ENCODE results near the gene GRK3. TPM values are rescaled to one million over a fixed set of nuclear protein-coding genes. Genes with fewer than 3 reads are reported as not detected.
"Not testable (repeated sequence)": the region's sequence is repeated elsewhere in the genome, so short reads cannot be mapped to it uniquely, and the experiment has no call there.

GRK3 gene
- total RNA-seq, 1 donor from 2014 or later = 34.3 TPM

DNA sequence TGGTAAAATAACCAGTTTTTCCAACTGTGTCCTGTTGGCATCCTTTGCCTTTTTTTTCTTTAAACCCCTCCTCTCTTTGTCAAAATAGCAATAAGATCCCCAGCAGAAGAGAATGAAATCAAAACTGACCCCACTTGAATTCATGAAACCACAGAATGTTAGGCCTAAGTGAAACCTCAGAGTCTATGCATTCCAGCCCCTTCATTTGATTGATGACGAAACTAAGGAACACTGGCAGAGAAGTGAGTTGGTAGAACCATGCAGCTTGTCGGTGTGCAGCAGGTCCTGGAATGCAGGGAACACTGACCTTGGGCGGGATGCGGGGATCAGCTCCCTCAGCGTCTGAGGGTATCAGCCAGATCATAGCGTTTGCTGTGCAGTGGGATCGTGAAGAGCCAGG lies 57.5 kb downstream of the GRK3 start:
- intact Hi-C loops (cut with DNase I) = no loop called here
- no peaks in the 10 kb centered on the region for H3K27me3 ChIP-seq (ENCODE audit: low read depth)
- peaks cover 3% of the 10 kb centered on the region for H3K4me1 ChIP-seq
- H3K4me3 ChIP-seq = no peak overlapping the region
- DNase-seq (no peak), ATAC-seq (no peak)
- H3K9me3 ChIP-seq = no peaks in the 10 kb centered on the region
- TF ChIP-seq, protein P1, sequence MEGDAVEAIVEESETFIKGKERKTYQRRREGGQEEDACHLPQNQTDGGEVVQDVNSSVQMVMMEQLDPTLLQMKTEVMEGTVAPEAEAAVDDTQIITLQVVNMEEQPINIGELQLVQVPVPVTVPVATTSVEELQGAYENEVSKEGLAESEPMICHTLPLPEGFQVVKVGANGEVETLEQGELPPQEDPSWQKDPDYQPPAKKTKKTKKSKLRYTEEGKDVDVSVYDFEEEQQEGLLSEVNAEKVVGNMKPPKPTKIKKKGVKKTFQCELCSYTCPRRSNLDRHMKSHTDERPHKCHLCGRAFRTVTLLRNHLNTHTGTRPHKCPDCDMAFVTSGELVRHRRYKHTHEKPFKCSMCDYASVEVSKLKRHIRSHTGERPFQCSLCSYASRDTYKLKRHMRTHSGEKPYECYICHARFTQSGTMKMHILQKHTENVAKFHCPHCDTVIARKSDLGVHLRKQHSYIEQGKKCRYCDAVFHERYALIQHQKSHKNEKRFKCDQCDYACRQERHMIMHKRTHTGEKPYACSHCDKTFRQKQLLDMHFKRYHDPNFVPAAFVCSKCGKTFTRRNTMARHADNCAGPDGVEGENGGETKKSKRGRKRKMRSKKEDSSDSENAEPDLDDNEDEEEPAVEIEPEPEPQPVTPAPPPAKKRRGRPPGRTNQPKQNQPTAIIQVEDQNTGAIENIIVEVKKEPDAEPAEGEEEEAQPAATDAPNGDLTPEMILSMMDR (IDR thresholded peaks at IDR 0.05) = no peak
- no peaks in the 10 kb centered on the region for H3K36me3 ChIP-seq
- no peak overlapping the region for H3K27ac ChIP-seq

DNA sequence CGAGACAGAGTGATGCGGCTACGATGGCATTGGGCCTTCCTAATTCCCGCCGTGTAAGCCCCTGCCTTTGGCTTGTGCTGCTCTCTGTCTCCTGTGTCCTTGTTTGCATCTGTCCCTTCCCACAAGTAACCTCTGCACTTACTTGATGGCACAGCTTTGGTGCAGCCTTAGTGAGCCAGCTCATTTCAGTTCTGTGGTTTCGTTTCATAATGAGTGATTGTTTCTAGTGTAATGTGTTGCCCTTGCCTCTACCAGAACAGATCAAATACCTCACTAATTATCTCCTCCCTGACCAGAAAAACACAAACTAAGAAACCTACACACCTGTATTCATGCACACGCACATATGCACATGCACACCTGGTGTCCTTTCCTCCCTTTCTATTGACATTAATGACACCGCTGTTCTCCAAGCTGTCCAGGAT lies 58.8 kb downstream of the GRK3 start:
- TF ChIP-seq, protein P1 (IDR thresholded peaks at IDR 0.05) = no peak
- no peak overlapping the region for H3K27ac ChIP-seq
- H3K27me3 ChIP-seq (ENCODE audit: low read depth) = no peaks in the 10 kb centered on the region
- DNase-seq (no peak), ATAC-seq (no peak)
- H3K4me1 ChIP-seq = peaks cover 16% of the 10 kb centered on the region
- intact Hi-C loops (cut with DNase I) = no loop called here
- H3K4me3 ChIP-seq = no peak overlapping the region
- H3K36me3 ChIP-seq = no peaks in the 10 kb centered on the region
- no peaks in the 10 kb centered on the region for H3K9me3 ChIP-seq

DNA sequence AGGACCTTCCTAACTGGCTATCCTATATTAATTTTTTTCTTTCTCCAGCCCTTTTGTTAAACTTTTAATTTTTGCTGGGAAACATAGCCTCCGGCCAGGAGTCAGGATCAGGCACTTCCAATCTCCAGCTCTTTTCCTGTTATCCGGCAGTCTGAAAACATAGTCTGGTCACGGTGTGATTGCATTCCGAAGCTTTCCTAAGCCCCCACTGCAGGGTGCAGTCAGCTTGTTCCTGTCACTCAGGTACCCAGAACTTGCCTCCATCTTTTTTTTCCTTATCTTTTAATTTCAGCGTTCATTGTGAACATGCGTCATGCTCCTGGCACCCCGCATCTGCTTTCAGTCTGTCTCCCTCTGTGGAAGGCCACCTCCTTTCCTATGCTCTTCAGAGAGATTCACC lies 59.4 kb downstream of the GRK3 start:
- intact Hi-C loops (cut with DNase I) = no loop called here
- no peak for ATAC-seq

DNA sequence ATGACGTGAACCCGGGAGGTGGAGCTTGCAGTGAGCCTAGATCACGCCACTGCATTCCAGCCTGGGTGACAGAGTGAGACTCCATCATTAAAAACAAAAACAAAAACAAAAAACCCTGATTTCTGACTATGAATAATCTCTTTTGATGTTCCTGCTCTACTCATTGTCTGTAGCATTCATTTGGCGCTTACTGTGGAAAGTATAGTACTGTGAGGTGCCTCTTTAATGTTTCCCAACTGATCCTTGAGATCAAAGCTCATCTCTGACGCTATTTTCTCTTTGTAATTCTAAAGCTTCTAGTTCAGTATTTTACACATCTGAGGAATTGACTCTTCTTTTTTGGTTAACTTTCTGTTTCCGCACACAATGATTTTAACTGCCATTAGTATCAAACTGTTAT lies 60.0 kb downstream of the GRK3 start:
- intact Hi-C loops (cut with DNase I) = no loop called here
- DNase-seq (no peak), ATAC-seq (no peak)
- TF ChIP-seq, protein P1 (IDR thresholded peaks at IDR 0.05) = no peak
- H3K4me3 ChIP-seq = no peak overlapping the region
- H3K27me3 ChIP-seq (ENCODE audit: low read depth) = no peaks in the 10 kb centered on the region
- peaks cover 19% of the 10 kb centered on the region for H3K4me1 ChIP-seq
- no peaks in the 10 kb centered on the region for H3K9me3 ChIP-seq
- H3K27ac ChIP-seq = no peak overlapping the region
- H3K36me3 ChIP-seq = no peaks in the 10 kb centered on the region

More for the DNA sequence above, 59.4 kb downstream of the GRK3 start:
- Histone ChIP-seq H3K27me3 (ENCODE audit: low read depth) (no peaks in the 10 kb centered on the region), H3K4me1 (peaks cover 19% of the 10 kb centered on the region), H3K36me3 (no peaks in the 10 kb centered on the region), H3K4me3 (no peak overlapping the region), H3K27ac (no peak overlapping the region), H3K9me3 (no peaks in the 10 kb centered on the region)
- TF ChIP-seq, protein P1 (IDR thresholded peaks at IDR 0.05) = no peak
- no peak for DNase-seq

DNA sequence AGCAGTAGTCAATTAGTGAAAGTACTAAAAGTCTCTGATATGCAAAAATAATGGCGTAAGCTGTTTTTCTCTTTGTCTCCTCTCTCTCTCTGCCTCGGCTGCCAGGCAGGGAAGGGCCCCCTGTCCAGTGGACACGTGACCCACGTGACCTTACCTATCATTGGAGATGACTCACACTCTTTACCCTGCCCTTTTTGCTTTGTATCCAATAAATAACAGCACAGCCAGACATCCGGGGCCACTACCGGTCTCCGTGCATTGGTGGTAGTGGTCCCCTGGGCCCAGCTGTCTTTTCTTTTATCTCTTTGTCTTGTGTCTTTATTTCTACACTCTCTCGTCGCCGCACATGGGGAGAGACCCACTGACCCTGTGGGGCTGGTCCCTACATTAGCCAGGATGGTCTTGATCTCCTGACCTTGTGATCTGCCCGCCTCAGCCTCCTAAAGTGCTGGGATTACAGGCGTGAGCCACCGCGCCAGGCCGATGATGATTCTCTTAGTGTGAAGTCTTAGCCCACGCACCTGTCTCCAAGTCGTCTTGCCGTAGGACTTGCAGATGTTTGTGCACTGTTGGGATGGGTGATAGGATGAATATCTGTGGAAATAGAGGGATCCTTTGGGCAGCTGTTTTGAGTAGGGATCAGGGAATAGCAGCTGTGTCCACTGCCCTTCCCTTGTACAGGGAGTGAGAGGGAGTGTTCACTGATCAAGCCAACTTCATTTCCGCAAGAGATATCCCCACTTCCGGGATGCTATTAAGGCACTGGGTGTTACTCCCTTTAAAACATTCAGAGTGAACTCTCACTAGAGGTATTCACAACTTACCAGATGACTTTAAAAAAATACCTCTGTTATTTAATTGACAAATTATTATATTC lies 61.5 kb downstream of the GRK3 start:
- H3K27ac ChIP-seq; H3K36me3 ChIP-seq; DNase-seq; ATAC-seq; H3K9me3 ChIP-seq; H3K4me3 ChIP-seq; H3K27me3 ChIP-seq (ENCODE audit: low read depth); intact Hi-C loops (cut with DNase I): not testable (repeated sequence)
- peaks cover 19% of the 10 kb centered on the region for H3K4me1 ChIP-seq

DNA sequence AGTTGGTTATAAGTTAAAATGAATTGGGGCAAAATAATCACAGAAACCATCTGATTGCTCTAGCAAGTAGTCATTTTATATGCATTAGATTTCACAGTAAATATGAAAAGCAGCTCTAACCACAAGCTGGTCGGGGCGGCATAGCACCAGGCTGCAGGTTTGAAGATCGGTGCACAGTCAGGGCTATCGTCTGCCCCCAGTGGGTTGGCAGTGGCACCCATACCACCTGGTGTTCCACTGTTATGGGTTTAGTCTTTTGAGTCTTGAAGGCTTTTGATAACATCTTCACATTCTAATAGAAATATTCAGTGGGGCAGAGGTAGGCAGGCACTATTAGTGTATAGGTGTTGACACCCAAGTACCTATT lies 62.1 kb downstream of the GRK3 start:
- intact Hi-C loops (cut with DNase I) = no loop called here
- H3K27me3 ChIP-seq (ENCODE audit: low read depth) = no peaks in the 10 kb centered on the region
- no peaks in the 10 kb centered on the region for H3K9me3 ChIP-seq
- H3K4me3 ChIP-seq = no peak overlapping the region
- DNase-seq (no peak), ATAC-seq (no peak)
- no peak overlapping the region for H3K27ac ChIP-seq
- peaks cover 19% of the 10 kb centered on the region for H3K4me1 ChIP-seq
- TF ChIP-seq, protein P1 (IDR thresholded peaks at IDR 0.05) = no peak
- H3K36me3 ChIP-seq = no peaks in the 10 kb centered on the region

Data from lower lobe of right lung (tissue), 2 donors.